Sigmoid colon (tissue), 7 donors: Measurements from ENCODE around the gene SPEN. TPM values are rescaled to one million over a fixed set of nuclear protein-coding genes. Genes with fewer than 3 reads are reported as not detected.

Experiments
- DNase-seq: peaks from one replicate; pipeline ENCODE4 v3.0.0-alpha.2; 2019
- H3K27ac ChIP-seq, 4 donors: fragments of 200-600 bp; sonication (generic); one replicate each; pipeline ENCODE4 v1.5.1; 2016 to 2019; ENCODE audit warnings: mild to moderate bottlenecking in 1 of 4
- H3K27me3 ChIP-seq, 3 donors: fragments of 200-600 bp; sonication (generic); one replicate each; pipeline ENCODE4 v1.5.1; 2019; ENCODE audit warnings: mild to moderate bottlenecking in 1 of 3
- H3K36me3 ChIP-seq, 4 donors: fragments of 200-600 bp; sonication (generic); one replicate each; pipeline ENCODE4 v1.5.1; 2016 to 2019
- H3K4me1 ChIP-seq, 4 donors: fragments of 200-600 bp; sonication (generic); one replicate each; pipeline ENCODE4 v1.5.1; 2017 to 2019
- H3K4me3 ChIP-seq, 4 donors: fragments of 200-600 bp; sonication (generic); one replicate each; pipeline ENCODE4 v1.5.1; 2017 to 2019; ENCODE audit warnings: mild to moderate bottlenecking in 2 of 4, moderate library complexity in 1 of 4
- H3K9me3 ChIP-seq, 4 donors: fragments of 200-600 bp in 3 of 4; sonication (generic) in 3 of 4; one replicate each; pipeline versions ENCODE4 v1.5.1 to v1.6.1; 2013 to 2019
- CTCF ChIP-seq, 4 experiments: fragments of 450-650 bp in 3 of 4; fragments of 200-600 bp in 1 of 4; IDR thresholded peaks; one replicate each; pipeline ENCODE4 v1.5.1; 2016 to 2019; ENCODE audit warnings: antibody characterized with exemption in 4 of 4, mild to moderate bottlenecking in 3 of 4, moderate library complexity in 2 of 4
- EP300 ChIP-seq, 4 donors: sonication (generic); formaldehyde crosslinking; IDR thresholded peaks; one replicate each; pipeline ENCODE4 v1.6.1; 2017; ENCODE audit warnings: antibody characterized with exemption in 4 of 4
- POLR2A ChIP-seq, 2 donors: fragments of 450-650 bp; IDR thresholded peaks; one replicate each; pipeline ENCODE4 v1.6.1; 2016; ENCODE audit warnings: antibody characterized with exemption in 2 of 2, mild to moderate bottlenecking in 2 of 2, moderate library complexity in 2 of 2
- POLR2AphosphoS5 ChIP-seq, 4 donors: sonication (generic); formaldehyde crosslinking; IDR thresholded peaks; one replicate each; pipeline ENCODE4 v1.6.1; 2017; ENCODE audit warnings: antibody characterized with exemption in 4 of 4
- WGBS, 2 donors: extraction: QIAGEN DNeasy Blood & Tissue Kit; methylation state at CpG; one replicate each; pipeline ENCODE4 v1.1.7; 2013; 5-methylcytosine and 5-hydroxymethylcytosine counted together
- intact Hi-C: fragments of 100-400 bp; cut with DNase I; formaldehyde crosslinking; loops from one replicate; pipeline ENCODE4 v1.15.1; 2023
- polyA plus RNA-seq, 3 donors: library from polyadenylated mRNA; stranded (reverse); fragments of 200-250 nt; gene quantifications; one replicate each; pipeline ENCODE4 v1.2.3, GENCODE V29; 2013
- total RNA-seq, 4 donors: library from RNA; depleted of rRNA; stranded (reverse); fragments of >200 nt; gene quantifications; one replicate each; pipeline ENCODE4 v1.1.0, GENCODE V29; 2016
- donor health status: healthy with polysubstance abuse.
- donor health status: Bipolar disorder and iron deficiency.
- donor health status: healthy.

SPEN gene
- total and polyA plus RNA-seq, 7 donors, result 7.4 to 38.5 (median 20.7) TPM

GRCh38 chr1:15966081-15966955 lies 118.8 kb downstream of the SPEN start:
- Histone ChIP-seq H3K9me3 (no peaks in the 10 kb centered on the region), H3K4me3 (no peak overlapping the region), H3K36me3 (peaks cover 0 to 23% (median 3%) of the 10 kb centered on the region in 4 donors), H3K27ac (peak overlapping the region; percentile 1 to 57 (median 40)), H3K4me1 (peaks cover 0 to 47% (median 41%) of the 10 kb centered on the region in 4 donors), H3K27me3 (no peaks in the 10 kb centered on the region)
- intact Hi-C loops, result no loop called here
- no peak for DNase-seq
- TF ChIP-seq EP300 (IDR thresholded peaks at IDR 0.05) (no peak), POLR2A (IDR thresholded peaks at IDR 0.05) (no peak), POLR2AphosphoS5 (IDR thresholded peaks at IDR 0.05) (no peak), CTCF (IDR thresholded peaks at IDR 0.05) (no peak)
- 53 to 76% methylated on average over 18 of the region's 18 CpGs for WGBS, 2 donors

- peaks cover 0 to 47% (median 41%) of the 10 kb centered on the region in 4 donors for H3K4me1 ChIP-seq
- peaks cover 0 to 28% (median 4%) of the 10 kb centered on the region in 4 donors for H3K36me3 ChIP-seq
- no peak for DNase-seq
- TF ChIP-seq EP300 (IDR thresholded peaks at IDR 0.05), result no peak
- no peak for TF ChIP-seq POLR2A (IDR thresholded peaks at IDR 0.05)
- TF ChIP-seq CTCF (IDR thresholded peaks at IDR 0.05), result no peak
- no peak for TF ChIP-seq POLR2AphosphoS5 (IDR thresholded peaks at IDR 0.05)
- WGBS, 2 donors, result 96 to 97% methylated on average over 6 of the region's 6 CpGs
- H3K9me3 ChIP-seq, result no peaks in the 10 kb centered on the region
- H3K4me3 ChIP-seq, result no peak overlapping the region
- no peaks in the 10 kb centered on the region for H3K27me3 ChIP-seq
- H3K27ac ChIP-seq, result peak overlapping the region in 1 of 4 donors; percentile 43
- intact Hi-C loops, result no loop called here
Observed at GRCh38 chr1:15966956-15967344, 119.4 kb downstream of the SPEN start.

- Histone ChIP-seq H3K9me3 (no peaks in the 10 kb centered on the region), H3K4me1 (peaks cover 0 to 37% (median 35%) of the 10 kb centered on the region in 4 donors), H3K4me3 (no peak overlapping the region), H3K36me3 (peaks cover 0 to 38% (median 13%) of the 10 kb centered on the region in 4 donors), H3K27me3 (no peaks in the 10 kb centered on the region), H3K27ac (no peak overlapping the region)
- intact Hi-C loops, result no loop called here
- no peak for TF ChIP-seq EP300 (IDR thresholded peaks at IDR 0.05)
- TF ChIP-seq POLR2A (IDR thresholded peaks at IDR 0.05), result no peak
- no peak for TF ChIP-seq CTCF (IDR thresholded peaks at IDR 0.05)
- TF ChIP-seq POLR2AphosphoS5 (IDR thresholded peaks at IDR 0.05), result no peak
- DNase-seq, result no peak
- WGBS, 2 donors, result 90 to 94% methylated on average over 5 of the region's 5 CpGs
Observed at GRCh38 chr1:15968172-15968571, 120.7 kb downstream of the SPEN start.

- peaks cover 0 to 38% (median 13%) of the 10 kb centered on the region in 4 donors for H3K36me3 ChIP-seq
- intact Hi-C loops, result no loop called here
- DNase-seq, result no peak
- no peak for TF ChIP-seq EP300 (IDR thresholded peaks at IDR 0.05)
- no peak for TF ChIP-seq POLR2A (IDR thresholded peaks at IDR 0.05)
- no peak for TF ChIP-seq CTCF (IDR thresholded peaks at IDR 0.05)
- no peak for TF ChIP-seq POLR2AphosphoS5 (IDR thresholded peaks at IDR 0.05)
- H3K4me1 ChIP-seq, result peaks cover 0 to 35% (median 30%) of the 10 kb centered on the region in 4 donors
- no peaks in the 10 kb centered on the region for H3K27me3 ChIP-seq
- no peak overlapping the region for H3K27ac ChIP-seq
- H3K4me3 ChIP-seq, result no peak overlapping the region
- no peaks in the 10 kb centered on the region for H3K9me3 ChIP-seq
- 98% methylated on average over 13 of the region's 13 CpGs for WGBS, 2 donors
Observed at GRCh38 chr1:15969321-15969880, 121.9 kb downstream of the SPEN start.
